ENCODE measurements around the gene IL5RA. TPM values are rescaled to one million over a fixed set of nuclear protein-coding genes. Genes with fewer than 3 reads are reported as not detected.

Gene IL5RA
- total and polyA plus RNA-seq, 9 of the 15 experiments (the other 6 are each of a cell fraction or from before 2014, with no cell fraction given): 0.07 to 0.28 (median 0.14) TPM; not detected in 4

- TF ChIP-seq KAT7 (CRISPR knock-in tag; IDR thresholded peaks at IDR 0.05; ENCODE audit: borderline replicate concordance) (no peak), NFIC (IDR thresholded peaks at IDR 0.05) (no peak), ZNF445 (CRISPR knock-in tag; IDR thresholded peaks at IDR 0.05; ENCODE audit: low read depth) (no peak), SMAD2 (IDR thresholded peaks at IDR 0.05; ENCODE audit: low read depth, low read length) (no peak)
Measured at GRCh38 chr3:3109407-3110298, 521 bp downstream of the IL5RA start (continued).

GRCh38 chr3:3107858-3108257 lies 2.3 kb downstream of the IL5RA start:
- no peak for FAIRE-seq
- Histone ChIP-seq H3K4me3 (no peak overlapping the region), H3K9me1 (ENCODE audit: control insufficient read depth, insufficient read depth, low read length) (no peaks in the 10 kb centered on the region), H3K4me2 (ENCODE audit: insufficient read depth, low read length) (no peak overlapping the region), H3K36me3 (ENCODE audit: control insufficient read depth, insufficient read depth, low read length) (no peaks in the 10 kb centered on the region), H3K27me3 (ENCODE audit: control insufficient read depth in 2 of 2, insufficient read depth in 2 of 2, low read length in 2 of 2) (peaks cover 5 to 6% of the 10 kb centered on the region in 2 experiments; a peak in 3 of 5 replicates), H3K79me2 (ENCODE audit: control insufficient read depth, insufficient read depth, low read length) (no peaks in the 10 kb centered on the region), H4K20me1 (replicated peaks; ENCODE audit: control insufficient read depth, insufficient read depth, low read length) (no peaks in the 10 kb centered on the region), H3K9me3 (replicated peaks; ENCODE audit: control insufficient read depth, insufficient read depth, low read depth, low read length) (no peaks in the 10 kb centered on the region), H3K9ac (ENCODE audit: insufficient read depth in 1 of 2, low read depth in 2 of 2, low read length in 2 of 2) (no peak overlapping the region), H2AFZ (ENCODE audit: low read depth, low read length) (no peak overlapping the region), H3K27ac (ENCODE audit: extremely low read depth, low read depth, low read length) (no peak overlapping the region), H3K4me1 (replicated peaks in 1 of 2; ENCODE audit: control insufficient read depth in 2 of 2, insufficient read depth in 2 of 2, low read length in 2 of 2) (peaks cover 0 to 7% of the 10 kb centered on the region in 2 experiments; a peak in 2 of 5 replicates)
- no peak for DNase-seq (ENCODE audit: extremely low read depth in 1 of 4, low spot score in 3 of 4)
- intact Hi-C loops (cut with micrococcal nuclease) (no loop called here), in situ Hi-C loops (cut with MboI) (no loop called here)
- no TSS peak for BruUV-seq (replicated peaks)
- ATAC-seq: no peak
- WGBS (ENCODE audit: insufficient coverage, low coverage, missing lambda C conversion rate): 4% methylated on average over 3 of the region's 3 CpGs
- ChIA-PET POLR2A (no interaction called here), CTCF (ENCODE audit: low intra/inter-chr PET ratio) (no interaction called here)
- TF ChIP-seq HMG20A (CRISPR knock-in tag; conservative IDR thresholded peaks at IDR 0.05): no peak
- TF ChIP-seq ZNF785 (CRISPR knock-in tag; IDR thresholded peaks at IDR 0.05): no peak
- no peak for TF ChIP-seq FOXJ3 (CRISPR knock-in tag; IDR thresholded peaks at IDR 0.05)
- no peak for TF ChIP-seq SMARCE1 (IDR thresholded peaks at IDR 0.05)
- TF ChIP-seq ZNF668 (CRISPR knock-in tag; IDR thresholded peaks at IDR 0.05): no peak
- no peak for TF ChIP-seq HLTF (IDR thresholded peaks at IDR 0.05)
- TF ChIP-seq ZNF197 (CRISPR knock-in tag; IDR thresholded peaks at IDR 0.05; ENCODE audit: low read depth): no peak
- TF ChIP-seq DACH1 (IDR thresholded peaks at IDR 0.05; ENCODE audit: partially characterized antibody): no peak
- no peak for TF ChIP-seq IFI16 (CRISPR knock-in tag; IDR thresholded peaks at IDR 0.05)
- no peak for TF ChIP-seq SPI1 (IDR thresholded peaks at IDR 0.05; ENCODE audit: borderline replicate concordance, low read depth, low read length)
- TF ChIP-seq ESRRB (CRISPR knock-in tag; IDR thresholded peaks at IDR 0.05; ENCODE audit: borderline replicate concordance): no peak
- no peak for TF ChIP-seq NR4A1 (CRISPR knock-in tag; IDR thresholded peaks at IDR 0.05)
- no peak for TF ChIP-seq NR4A1 (tag; IDR thresholded peaks at IDR 0.05)
- no peak for TF ChIP-seq ZNF12 (CRISPR knock-in tag; IDR thresholded peaks at IDR 0.05)
- TF ChIP-seq, protein P1, sequence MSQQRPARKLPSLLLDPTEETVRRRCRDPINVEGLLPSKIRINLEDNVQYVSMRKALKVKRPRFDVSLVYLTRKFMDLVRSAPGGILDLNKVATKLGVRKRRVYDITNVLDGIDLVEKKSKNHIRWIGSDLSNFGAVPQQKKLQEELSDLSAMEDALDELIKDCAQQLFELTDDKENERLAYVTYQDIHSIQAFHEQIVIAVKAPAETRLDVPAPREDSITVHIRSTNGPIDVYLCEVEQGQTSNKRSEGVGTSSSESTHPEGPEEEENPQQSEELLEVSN (IDR thresholded peaks at IDR 0.05; ENCODE audit: borderline replicate concordance in 1 of 2, extremely low read depth in 1 of 2, insufficient read depth in 1 of 2, insufficient read length in 1 of 2, low read depth in 1 of 2, low read length in 1 of 2, poor library complexity in 1 of 2, severe bottlenecking in 1 of 2): no peak

All from K562 (cell line).